HS-5 (cell line): ENCODE results near the gene SEPTIN8.

Experiments
- DNase-seq: peaks from one replicate; pipeline ENCODE4 v3.0.0-alpha.2; 2012; ENCODE audit warnings: low read depth

SEPTIN8 gene

DNA sequence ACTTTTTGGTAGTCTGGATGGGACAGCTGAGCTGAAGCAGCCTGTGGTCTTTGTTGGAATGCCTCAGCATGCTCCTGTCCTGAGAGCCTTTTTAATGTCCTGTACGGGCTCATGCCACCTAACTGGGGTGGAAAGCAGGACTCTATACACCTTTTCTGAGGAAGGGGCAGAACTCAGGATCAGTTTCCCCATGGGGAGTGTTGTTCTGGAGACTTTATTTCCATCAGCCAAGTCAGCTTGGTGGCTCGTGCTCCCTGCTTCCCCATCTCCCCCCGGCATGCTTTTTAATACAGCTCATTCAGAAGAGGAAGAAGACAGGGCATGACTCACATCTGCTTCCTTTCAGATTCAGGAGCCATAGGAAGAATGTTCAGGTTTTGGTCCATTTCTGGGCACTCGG lies 5.1 kb upstream of the SEPTIN8 start:
- peak; percentile 44 for DNase-seq

DNA sequence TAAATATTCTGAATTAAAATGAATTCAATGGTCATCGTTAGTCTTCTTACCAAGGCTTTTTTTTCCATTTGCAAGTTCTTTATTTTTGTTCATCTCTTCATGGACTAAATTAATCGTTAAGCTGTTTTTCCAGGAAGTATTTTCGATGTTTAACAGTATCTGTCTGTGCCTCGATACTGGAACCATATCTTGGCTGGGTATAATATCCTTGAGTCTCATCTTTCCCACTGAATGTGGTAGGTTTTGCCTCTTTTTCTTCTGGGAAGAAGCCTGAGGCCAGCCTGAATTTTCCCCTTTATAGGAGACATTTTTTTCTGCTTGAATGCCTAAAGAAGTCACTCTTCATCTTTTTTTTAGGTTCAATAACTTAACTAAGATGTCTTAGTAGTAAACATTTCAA lies 4.0 kb upstream of the SEPTIN8 start:
- no peak for DNase-seq

DNA sequence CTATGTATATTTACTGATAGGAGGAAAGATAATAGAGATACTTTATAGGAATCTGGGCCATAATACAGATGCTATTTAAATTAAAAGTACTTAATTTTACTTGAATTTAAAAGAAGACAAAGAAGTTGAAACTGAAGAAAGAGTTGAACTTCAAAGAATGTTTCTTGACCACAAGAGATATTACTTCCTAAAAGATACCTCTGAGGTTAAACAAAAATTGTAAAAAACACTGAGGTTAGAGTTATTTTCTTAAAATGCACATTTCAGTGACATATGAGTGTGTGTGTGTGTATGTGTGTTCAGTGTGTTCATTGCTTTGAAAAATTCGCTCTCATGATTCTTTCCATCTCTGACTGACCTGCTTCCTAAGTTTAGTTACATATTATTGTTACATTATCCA lies 3.5 kb upstream of the SEPTIN8 start:
- no peak for DNase-seq

DNA sequence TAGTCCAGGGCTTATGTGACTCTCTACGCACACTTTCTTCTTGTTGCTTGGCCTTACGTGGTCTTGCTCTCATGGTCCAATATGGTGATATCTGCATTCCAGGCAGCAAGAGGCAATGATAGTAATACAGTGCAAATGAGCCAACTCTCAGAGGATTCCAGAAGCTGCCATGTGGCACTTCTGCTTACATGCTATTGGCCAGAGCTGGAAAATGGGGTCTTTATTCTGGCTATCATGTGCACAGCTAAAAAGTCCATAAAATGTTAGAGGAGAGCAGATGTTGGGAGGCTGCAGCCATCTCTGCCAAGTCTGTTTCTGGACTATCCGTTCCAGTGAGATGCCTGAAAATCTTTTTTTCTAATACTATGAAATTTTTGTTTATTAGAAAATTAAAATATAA lies 2.9 kb upstream of the SEPTIN8 start:
- DNase-seq, result no peak

DNA sequence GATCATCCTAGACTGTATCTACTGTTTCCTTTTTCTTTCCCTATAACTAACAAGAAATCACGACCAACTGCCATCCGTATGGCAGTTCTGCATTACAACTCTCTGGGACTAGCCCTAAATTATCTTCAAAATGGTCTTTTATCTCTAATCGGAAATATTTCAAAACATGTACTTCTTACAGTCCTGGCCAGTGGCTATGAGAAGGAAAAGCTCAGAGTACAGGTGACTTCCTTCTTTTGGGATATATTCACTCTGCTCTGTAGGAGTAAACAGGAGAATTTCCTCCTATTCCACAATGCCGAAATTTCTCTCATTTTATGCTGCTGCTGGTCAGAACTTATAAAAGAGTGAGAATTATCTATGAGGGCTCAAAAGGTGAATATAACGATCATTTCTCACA lies 1.8 kb upstream of the SEPTIN8 start:
- no peak for DNase-seq

DNA sequence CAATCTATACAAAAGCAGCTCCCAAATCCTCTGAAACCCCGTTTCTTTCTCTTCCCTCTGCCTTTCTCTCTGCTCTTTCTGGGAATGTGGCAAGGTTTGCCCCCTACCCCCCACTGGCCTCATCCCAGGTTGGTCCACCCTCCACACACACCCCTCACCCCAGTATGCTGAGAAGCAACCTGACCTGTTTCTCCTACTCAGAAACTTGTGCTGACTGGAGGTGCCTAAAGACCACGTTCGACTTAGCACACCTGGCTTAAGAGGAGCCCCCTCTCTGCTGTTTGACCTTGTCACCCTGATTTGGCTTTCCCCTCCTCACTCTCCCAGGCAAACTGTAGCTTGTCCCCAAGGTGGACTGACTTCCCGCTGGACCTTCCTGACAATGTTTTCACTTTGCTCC lies 1.1 kb upstream of the SEPTIN8 start:
- DNase-seq, result no peak

DNA sequence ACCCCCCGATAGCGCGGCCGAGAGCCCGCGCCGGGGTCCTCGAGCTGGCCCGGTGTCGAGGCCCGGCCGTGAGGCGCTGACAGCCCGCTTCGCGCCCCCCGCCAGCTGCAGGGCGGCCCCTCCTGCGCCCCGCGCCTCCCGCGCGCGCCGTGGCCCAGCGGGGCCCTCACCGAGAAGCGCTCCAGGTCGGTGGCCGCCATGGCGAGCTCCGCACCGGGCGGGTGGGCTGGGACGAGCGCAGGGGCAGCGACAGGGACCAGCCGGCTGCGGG lies 166 bp downstream of the SEPTIN8 start:
- DNase-seq, result no peak

DNA sequence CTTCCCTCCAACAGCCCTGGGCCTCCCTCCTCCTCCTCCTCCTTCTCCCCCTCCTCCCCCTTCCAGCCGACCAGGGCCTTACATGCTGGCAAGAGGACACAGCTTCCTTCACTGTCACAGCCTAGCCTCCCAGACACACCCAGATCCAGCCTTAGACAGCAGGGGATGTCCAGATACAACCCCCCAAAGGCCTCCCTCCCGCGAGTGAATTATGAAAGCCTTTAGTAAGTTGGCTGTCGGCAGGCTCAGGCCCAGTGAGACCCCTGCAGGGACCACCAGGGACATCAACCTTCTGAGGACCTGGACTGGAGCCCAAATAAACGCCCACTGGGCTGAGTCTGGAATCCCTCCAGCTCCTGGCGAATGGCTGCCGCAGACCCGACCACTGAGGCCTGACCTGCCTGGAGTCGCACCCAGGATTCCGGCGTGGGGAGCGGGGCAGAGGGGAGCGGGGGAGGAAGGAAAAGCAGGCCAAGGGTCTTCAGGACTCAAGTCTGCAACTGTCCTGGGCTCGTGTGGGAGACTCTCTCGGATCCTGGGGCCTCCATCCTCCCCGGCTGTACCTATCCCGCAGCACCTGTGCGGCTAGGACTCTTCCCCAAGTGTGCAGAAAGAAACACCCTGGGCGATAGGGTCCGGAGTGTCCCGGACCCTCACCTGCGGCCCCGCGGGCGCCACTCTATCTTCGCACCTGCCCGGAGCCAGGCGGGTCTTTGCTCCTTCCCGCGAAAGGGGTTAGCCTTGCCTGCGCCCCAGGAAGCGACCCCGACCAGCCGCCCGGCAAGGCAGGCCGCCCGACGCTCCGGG lies 705 bp downstream of the SEPTIN8 start:
- DNase-seq, result no peak

DNA sequence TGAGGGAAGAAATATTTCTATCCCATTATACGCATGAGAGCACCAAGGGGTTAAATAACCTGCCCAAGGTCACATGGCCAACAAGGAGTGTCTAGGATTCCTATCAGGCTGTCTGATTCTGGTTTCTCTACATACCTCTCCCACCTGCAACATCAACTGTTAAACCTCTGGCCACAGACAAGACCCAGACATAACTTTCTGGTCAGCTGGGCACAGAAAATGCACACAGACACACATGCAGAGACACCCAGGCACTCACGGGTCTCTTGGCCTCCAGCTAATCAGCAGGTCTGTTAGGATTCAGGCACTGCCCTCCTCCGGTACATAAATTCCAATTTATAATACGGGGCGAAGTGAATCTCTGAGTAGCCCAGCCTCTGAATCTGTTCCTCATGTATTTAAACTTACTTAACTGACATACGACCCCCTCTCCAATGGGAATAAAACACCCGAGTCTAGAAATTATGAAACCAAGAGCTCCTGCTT lies 1.5 kb downstream of the SEPTIN8 start:
- no peak for DNase-seq

DNA sequence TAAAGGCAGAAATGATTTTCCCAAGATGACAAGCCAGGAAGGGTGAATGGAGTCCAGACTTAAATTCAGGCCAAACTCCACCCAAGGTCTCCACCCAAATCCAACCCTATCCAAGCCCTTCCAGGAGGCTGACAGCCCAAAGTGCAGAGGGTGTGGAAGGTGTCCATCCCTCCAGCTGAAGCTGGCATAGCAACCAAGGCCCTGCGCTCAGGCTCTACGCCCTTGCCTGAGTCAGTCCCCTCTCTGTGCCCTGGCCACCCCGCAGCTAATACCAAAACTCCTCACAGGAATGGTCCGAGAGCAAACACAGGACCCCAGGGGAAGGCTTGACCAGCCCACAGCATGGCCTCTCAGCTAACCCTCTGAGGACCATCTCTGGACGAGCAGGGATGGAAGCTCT lies 2.1 kb downstream of the SEPTIN8 start:
- DNase-seq, result no peak

DNA sequence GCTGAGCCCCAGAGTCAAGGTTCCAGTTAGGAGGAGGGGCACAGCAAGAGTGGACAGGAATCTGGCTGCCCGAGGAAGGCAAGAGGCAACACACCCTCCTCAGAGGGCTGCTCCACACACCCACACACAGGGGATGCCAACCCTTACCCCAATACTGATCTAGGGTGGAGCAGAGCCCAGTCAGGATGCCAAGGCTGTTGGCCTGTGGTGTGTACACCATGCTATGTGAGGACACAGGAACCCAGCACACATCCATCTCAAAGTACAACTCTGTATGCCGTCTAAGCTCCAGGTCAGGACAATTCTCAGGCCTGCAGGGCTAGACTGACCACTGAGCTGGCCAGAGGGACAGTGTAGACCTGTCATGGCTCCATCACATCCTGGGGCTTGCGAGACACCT lies 2.6 kb downstream of the SEPTIN8 start:
- DNase-seq, result no peak

DNA sequence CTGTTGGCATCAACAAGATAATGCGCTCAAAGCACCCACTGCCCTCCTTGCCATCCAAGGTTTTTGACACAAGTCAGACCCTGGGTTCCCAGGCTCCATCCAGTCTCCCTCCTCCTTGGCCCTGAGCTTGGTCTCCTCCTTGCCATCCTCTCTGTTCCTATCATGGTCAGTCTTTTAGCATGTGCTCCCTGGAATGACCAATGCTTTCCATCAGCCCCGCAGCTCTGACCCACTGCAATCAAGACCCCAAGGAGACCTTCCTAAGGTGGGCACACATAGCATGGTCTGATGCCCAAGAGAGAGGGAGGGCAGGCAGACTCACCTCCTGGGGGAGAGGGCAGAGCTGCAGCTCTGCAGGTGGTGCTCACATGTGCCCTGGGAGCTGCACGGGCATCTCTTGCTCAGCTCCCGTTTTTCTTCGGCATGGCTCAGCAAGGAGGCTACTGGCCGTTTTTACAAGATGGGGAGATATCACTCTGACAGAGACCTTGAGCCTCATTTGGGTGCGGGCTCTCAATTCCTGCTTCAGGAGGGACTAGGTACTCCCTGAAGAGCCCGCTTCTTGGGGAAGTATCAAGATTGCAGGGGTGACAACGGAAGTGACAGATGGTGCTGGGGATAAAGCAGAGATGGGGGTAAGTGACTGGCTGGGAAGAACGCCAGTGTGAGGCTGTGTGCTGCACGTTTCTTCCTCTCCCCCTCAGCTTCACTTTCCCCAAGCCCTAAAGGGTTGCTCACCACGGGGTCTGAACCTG lies 3.3 kb downstream of the SEPTIN8 start:
- no peak for DNase-seq

DNA sequence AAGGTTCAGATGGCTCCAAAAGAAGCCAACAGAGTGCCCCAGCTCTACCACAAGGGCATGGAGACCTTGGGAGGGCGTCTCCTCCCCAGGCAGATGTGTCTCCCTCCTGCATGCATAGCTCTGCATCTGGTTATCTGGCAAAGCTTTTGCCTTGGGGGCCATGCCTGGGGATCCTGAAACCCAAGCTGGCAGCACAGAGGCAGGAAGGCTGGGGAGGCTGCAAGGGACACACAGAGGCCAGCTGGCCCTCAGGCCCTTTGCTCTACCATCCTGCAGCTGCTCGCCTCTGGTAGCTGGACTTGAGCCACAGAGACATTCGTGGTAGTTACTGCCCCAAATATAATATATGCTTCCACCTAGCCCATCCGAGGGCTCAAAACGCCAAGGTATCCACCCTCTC lies 3.9 kb downstream of the SEPTIN8 start:
- DNase-seq, result no peak

DNA sequence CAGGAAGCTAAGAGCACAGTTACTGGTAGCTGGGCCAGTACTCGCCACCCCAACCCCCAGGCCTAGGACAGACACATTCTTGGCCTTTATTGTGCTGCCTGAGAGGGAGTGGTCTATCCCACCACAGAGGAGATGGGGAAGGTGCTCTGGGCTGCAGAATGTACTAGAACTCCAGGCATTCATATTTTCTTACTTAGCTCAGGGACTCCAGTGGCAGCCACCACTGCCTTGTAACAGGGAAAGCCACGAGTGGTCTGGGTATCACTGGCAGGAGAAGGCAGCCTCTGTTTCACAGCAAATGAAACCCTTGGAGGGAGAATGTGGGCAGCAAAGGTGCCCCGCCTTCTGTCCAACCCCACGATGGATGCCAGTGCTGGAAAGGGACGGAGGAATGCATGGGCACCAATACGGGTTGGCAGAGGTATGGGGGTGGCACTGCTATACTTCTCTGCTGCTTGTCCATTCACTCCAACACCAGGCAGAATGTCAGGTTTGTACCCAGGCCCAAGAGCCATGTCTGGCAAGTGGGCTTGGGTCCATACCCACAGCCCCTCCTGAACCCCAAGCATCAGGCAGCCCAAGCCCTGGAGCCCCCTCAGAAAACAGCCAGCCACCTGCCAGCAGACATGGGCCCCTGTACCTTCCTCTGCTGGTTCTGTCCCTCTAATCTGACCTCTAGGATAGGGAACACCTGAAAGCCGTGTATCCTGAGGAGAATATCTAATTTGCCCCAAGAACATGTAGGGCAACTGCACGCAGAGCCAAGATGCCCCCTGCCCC lies 4.6 kb downstream of the SEPTIN8 start:
- no peak for DNase-seq

DNA sequence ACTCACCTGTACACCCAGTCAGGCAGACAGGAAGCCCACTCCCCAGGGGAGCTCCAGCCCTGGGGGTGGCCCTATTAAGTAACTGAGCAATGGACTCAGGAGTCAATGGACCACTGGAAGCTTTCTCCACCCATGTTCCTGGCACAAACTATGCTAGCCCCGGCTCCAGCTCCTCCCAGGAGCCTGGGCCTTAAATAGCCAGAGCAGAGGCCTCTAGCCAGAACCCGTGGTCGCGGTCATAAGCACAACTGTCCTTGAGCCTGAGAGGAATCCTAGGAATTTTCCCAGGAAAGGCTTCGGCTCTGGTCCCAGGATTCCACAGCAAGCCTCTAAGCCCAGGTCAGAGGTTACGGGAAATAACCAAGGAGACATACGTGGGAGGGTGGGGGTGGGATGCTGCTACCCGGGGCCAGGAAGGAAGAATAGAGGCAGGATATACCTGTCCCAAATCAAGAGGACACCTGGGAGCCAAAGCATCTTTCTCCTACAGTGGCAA lies 5.5 kb downstream of the SEPTIN8 start:
- no peak for DNase-seq

DNA sequence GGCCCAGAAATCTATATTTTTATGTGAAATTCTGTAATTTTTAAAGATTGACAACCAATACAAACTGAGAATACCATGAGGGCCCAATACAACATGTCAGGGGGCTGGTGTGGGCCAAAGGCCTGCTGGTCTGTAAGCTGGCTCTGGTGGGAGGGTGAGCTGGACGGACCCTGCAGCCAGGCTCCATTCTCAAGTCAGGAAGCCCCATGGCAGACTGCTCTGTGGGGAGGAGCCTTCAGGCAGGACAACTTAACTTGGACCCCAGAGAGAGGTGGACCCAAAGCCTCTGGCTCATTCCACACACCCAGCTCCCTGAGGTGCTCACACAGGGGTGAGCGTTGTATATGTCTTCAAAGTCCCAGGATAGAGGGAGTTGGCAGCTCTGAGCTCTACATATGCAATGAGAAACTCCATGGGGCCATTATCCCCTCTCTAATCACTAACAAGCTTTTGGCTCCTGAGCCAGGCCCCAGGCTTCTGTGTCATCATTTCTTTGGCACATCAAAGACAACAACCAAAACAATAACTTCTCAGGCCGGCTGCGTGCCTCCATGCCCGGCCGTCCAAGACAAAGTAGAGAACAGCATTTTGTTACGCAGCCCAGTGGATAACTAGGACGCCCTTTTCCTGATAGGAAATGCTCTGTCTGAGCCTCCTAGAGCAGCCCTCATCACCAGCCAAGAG lies 6.4 kb downstream of the SEPTIN8 start:
- DNase-seq, result no peak

DNA sequence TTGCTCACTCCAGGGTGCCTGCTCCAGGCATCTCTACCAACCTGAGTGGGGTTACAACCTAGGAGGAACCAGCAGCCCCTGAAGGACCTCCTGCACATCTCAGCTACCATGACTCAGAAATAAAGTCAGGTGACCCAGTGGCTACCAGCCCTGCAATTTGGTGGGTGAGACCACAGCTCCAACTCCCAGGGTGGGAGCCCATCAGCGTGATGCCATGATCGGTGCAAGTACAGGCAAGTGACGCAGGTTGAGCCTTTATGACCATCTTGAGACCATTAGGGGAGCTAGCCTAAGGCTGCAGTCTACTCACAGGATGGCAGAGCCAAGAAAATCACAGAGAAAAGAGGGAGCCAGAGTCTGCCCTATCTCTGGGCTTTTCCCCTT lies 8.6 kb downstream of the SEPTIN8 start:
- no peak for DNase-seq

DNA sequence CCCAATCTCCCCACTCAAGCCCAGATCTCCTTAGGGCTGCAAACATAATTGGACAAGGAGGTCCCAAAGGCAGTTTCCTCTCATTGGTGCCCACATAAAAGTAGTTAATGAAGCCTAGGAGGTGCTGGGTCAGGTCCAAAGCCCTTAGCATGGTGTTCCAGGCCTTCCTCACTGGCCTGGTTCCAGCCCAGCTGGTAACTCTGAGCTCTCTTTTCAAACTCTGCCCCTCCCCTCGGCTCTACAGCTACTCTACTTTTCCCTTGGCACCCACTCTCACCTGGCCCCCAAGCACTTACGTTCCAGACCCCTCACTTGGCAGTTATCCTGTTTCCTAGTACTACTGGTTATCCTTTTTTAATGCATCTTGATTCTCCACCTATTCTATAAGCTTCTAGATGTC lies 9.9 kb downstream of the SEPTIN8 start:
- DNase-seq, result no peak

DNA sequence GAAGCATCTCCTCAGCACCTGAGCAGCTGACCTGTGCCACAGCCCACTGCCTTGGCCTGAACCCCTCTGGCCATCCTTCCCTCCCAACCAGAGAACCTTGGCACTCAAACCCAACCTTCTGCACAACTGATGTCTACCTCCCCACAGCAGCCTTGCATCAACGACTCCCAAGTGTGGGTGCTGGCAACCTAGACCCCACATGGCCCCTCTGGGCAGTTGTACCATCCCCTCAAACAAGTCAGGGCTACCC lies 10.3 kb downstream of the SEPTIN8 start:
- DNase-seq, result no peak

DNA sequence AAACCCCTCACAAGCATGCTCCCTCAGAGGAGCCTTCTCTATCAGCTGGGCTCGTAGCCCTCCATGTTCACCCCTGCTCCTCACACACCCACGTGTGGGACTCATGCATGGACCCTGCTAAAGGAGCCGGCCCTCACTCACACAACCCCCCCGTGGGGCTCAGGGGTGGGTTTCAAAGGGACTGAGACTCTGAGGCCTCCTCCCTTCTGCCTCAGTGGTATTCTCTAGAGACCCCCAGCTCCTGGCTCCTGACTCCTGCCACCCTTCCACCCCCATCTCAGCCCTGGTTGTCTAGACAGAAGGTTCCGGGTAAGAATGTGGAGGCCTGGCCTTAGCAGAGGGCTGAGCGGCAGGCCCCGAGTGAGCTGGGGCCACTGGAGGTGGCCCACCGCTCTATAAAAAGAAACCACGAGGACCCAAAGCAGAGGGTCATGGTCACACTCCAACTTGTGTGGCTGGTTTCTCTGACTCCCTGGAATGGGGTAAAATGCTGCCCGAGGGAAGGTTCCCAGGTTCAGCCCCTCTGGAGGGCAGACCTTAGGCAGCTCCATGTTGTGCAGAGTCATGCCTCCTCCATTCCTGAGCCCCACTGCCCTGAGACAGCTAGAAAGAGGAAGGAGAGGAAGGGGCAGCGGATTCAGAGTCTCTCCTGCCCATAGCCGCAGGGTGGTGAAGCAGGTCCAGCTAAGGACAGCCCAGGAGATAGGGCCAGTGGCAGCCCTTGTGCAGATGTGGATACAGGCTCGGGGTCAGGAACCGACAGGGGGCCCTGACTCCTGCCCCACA lies 10.8 kb downstream of the SEPTIN8 start:
- no peak for DNase-seq

DNA sequence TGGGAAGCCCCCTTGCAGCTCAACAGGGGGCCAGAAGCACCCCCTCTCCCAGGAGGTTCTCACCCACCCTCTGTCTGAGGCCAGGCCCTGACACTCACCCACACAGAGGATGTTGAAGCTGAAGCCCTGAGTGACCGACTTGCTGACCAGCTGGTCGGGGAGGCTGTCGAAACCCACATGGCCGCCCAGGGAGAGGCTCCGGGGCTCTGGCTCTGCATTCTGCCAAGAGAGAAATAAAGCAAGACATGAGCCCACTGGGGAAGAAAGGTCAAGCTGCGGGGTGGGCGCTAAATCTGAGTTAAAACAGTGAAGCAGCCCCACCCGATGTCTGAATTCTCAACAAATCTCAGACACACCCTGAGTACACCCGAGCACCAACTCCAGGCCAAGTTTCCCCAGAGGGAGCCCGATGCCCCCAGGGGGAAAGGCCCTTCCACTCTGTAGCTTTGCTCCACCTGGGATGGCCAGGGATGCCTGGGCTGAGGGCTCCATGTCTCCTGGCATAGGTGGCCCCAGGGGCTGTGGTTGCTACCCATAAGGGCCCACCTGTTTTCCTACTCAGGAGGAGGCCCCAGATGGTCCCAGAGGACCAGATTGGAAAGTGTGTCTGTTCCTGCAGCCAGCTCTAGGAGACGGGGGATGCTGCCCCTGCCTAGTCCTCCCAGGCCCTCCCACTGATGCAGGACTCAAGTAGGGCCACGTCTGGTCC lies 11.6 kb downstream of the SEPTIN8 start:
- DNase-seq, result no peak
